OCI-LY7 (cell line): ENCODE results near the gene IMMP2L.

Experiments
- EZH2phosphoT487 ChIP-seq: fragments of 200-600 bp; sonication (generic); IDR thresholded peaks from 2 replicates; pipeline ENCODE4 v1.6.1; 2018; ENCODE audit warnings: low read depth, borderline replicate concordance, mild to moderate bottlenecking, mixed run types, antibody characterized with exemption, low read length, moderate library complexity, mixed read lengths
- TF ChIP-seq, protein P1 (sequence below): fragments of 200-600 bp; sonication (generic); conservative IDR thresholded peaks from 2 replicates; pipeline ENCODE4 v1.5.1; 2014; ENCODE audit warnings: mild to moderate bottlenecking, antibody characterized with exemption, low read length, moderate library complexity, mixed read lengths

DNA sequence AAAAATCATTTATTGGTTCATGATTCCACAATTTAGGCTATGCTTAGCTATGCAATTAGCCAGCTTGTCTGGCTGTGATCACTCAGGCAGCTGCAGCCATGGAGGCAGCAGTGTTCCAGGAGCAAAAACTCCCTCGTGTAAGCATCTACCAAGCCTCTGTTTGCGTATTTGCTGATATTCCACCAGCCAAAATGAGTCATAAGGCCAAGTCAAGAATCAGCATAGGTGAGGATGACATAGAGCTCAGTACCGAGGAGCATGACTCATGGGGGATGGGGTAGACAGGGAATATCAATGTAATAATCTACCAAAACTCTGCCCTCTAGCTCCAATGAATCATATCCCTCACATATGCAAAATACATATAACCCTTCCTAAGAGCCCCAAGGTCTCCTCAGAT lies 63.3 kb downstream of the IMMP2L start:
- TF ChIP-seq, protein P1, sequence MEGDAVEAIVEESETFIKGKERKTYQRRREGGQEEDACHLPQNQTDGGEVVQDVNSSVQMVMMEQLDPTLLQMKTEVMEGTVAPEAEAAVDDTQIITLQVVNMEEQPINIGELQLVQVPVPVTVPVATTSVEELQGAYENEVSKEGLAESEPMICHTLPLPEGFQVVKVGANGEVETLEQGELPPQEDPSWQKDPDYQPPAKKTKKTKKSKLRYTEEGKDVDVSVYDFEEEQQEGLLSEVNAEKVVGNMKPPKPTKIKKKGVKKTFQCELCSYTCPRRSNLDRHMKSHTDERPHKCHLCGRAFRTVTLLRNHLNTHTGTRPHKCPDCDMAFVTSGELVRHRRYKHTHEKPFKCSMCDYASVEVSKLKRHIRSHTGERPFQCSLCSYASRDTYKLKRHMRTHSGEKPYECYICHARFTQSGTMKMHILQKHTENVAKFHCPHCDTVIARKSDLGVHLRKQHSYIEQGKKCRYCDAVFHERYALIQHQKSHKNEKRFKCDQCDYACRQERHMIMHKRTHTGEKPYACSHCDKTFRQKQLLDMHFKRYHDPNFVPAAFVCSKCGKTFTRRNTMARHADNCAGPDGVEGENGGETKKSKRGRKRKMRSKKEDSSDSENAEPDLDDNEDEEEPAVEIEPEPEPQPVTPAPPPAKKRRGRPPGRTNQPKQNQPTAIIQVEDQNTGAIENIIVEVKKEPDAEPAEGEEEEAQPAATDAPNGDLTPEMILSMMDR, result no peak
- TF ChIP-seq EZH2phosphoT487, result no peak
